ENCODE data around the gene C14orf180. TPM values are rescaled to one million over a fixed set of nuclear protein-coding genes. Genes with fewer than 3 reads are reported as not detected.
A peak's percentile ranks its signal among the peaks of the same experiment; 100 is the strongest.

Gene C14orf180
- total RNA-seq, 1 donor from 2014 or later: not detected

DNA sequence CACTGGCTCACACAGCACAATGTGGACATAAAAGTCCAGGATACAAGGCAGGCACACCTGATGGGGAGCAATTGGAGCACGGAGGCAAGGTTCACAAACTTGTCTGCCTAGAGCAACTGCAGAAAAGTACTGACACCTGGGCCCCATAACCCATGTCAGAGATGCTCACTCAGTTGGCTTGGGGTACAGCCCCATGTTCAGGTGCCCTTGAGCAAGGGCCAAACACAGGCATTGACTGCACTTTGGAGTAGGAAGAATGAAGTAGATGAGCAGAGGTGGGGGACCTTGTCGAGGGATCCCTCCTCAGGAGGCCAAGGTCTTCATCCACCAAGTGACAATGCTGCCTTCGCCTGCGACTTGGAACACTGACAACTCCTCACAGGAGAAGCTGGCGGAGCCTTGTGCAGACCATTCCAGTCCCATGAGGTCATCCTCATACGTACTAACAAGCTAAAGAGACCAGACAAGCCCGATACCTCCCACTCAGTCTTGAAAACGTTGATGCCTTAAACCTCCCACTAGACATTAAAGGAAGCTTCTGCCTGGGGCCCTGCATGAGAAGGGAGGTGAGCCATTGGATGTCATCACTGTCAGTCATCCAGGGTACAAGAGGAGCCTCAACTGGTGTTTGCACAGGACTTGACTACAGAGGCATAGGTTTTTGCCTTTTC lies 42.5 kb upstream of the C14orf180 start:
- DNase-seq (ENCODE audit: extremely low spot score, unreplicated experiment): peak; percentile 63
- Mint-ChIP-seq H3K27ac (no peak overlapping the region), H3K4me1 (ENCODE audit: unreplicated experiment) (no peaks in the 10 kb centered on the region), H3K27me3 (peaks cover 22% of the 10 kb centered on the region), H3K36me3 (no peaks in the 10 kb centered on the region), H3K9me3 (no peaks in the 10 kb centered on the region), H3K4me3 (no peak overlapping the region)
- TF ChIP-seq, protein P1, sequence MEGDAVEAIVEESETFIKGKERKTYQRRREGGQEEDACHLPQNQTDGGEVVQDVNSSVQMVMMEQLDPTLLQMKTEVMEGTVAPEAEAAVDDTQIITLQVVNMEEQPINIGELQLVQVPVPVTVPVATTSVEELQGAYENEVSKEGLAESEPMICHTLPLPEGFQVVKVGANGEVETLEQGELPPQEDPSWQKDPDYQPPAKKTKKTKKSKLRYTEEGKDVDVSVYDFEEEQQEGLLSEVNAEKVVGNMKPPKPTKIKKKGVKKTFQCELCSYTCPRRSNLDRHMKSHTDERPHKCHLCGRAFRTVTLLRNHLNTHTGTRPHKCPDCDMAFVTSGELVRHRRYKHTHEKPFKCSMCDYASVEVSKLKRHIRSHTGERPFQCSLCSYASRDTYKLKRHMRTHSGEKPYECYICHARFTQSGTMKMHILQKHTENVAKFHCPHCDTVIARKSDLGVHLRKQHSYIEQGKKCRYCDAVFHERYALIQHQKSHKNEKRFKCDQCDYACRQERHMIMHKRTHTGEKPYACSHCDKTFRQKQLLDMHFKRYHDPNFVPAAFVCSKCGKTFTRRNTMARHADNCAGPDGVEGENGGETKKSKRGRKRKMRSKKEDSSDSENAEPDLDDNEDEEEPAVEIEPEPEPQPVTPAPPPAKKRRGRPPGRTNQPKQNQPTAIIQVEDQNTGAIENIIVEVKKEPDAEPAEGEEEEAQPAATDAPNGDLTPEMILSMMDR (conservative IDR thresholded peaks at IDR 0.05): no peak

DNA sequence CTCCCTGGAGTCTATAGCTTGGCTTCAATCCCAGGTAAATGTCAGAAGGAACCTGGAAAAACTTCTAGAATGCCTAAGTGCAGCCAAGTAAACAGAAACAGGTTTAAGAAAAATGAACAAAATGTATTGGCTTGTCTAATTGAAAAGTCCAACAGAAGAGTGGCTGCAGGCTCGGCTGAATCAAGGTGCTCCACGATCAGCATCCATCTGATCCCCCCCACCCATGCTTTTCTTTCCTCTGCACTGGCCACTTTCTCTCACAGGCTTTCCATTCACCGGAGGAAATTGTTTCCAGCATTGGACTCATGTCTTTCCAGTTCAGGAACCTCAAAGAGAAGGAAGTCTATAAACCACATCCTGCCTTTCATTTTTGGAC lies 42.0 kb upstream of the C14orf180 start:
- Mint-ChIP-seq H3K27ac (no peak overlapping the region), H3K27me3 (peaks cover 23% of the 10 kb centered on the region), H3K9me3 (no peaks in the 10 kb centered on the region), H3K4me3 (no peak overlapping the region), H3K4me1 (ENCODE audit: unreplicated experiment) (no peaks in the 10 kb centered on the region), H3K36me3 (no peaks in the 10 kb centered on the region)
- no peak for DNase-seq (ENCODE audit: extremely low spot score, unreplicated experiment)
- TF ChIP-seq, protein P1 (conservative IDR thresholded peaks at IDR 0.05): no peak

DNA sequence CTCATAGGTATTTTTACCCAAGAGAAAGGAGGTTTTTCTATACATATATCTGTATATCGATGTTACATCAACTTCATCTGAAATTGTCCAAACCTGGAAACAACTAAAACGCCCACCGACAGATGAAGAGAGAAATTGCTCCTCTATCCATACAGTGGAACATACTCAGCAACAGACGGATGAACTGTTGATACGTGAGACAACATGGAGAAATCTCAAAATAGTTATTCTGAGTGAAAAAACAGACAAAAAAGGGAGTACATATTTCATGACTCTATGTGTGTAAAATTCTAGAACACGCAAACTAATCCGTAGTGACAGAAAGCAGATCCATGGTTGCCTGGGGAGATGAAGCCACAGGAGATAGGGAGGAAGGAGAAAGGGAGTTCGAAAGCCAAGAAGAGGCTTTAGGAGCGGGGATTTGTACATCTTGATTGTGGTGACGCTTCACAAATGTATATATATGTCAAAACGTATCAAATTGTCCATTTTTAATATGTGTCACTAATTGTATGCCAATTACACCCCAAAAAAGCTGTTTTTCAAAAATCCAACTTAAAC lies 37.6 kb upstream of the C14orf180 start:
- Mint-ChIP-seq H3K4me3 (no peak overlapping the region), H3K4me1 (ENCODE audit: unreplicated experiment) (no peaks in the 10 kb centered on the region), H3K27me3 (peaks cover 44% of the 10 kb centered on the region), H3K36me3 (no peaks in the 10 kb centered on the region), H3K9me3 (no peaks in the 10 kb centered on the region), H3K27ac (no peak overlapping the region)
- DNase-seq (ENCODE audit: extremely low spot score, unreplicated experiment): no peak
- TF ChIP-seq, protein P1 (conservative IDR thresholded peaks at IDR 0.05): no peak

DNA sequence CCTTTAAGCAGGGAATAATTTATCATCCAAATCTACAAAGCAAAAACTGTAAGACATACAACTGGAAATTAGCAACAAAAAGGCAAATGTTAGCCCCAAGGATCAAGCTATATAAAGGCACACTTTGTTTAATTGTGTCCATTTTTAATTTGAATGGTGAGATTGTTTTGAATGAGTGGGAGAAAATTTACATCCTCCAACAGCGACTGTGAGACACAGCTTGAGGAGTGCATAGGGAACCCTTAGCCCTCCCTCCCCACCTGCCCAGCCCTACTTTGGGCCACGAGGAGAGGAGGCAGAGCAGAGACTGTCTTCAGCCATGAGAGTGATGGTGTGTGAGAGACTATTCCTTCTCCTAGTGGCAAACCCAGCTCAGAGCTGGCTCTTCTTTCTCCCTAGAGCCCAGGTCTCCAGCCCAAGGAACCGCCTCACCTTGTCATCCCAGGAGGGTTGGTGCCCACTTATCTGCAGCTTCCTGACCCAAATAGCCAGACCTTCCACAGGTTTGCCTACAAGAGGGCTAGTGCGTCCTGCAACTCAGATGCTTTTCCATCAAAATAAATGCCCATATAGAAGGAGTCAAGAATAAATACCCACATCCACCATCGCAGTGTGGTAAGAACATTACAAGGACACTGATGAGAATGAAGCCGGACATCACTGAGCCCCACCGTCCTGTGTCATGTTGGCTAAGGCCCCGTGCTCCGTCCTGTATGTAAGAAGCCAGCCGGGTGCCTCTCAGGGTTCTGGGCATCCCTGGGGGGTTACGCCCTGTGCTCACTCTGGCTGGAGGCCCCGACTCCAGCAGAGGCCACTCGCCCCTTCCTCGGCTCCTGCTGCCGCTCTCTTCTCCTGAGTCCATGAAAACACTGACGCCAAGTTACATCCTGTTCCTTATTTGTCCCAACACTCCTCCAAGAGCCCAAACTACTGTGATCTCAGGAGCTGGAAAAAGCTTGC lies 36.4 kb upstream of the C14orf180 start:
- Mint-ChIP-seq H3K4me1 (ENCODE audit: unreplicated experiment) (no peaks in the 10 kb centered on the region), H3K4me3 (no peak overlapping the region), H3K27me3 (peaks cover 43% of the 10 kb centered on the region), H3K9me3 (no peaks in the 10 kb centered on the region), H3K27ac (no peak overlapping the region), H3K36me3 (no peaks in the 10 kb centered on the region)
- peak; percentile 51 for DNase-seq (ENCODE audit: extremely low spot score, unreplicated experiment)
- TF ChIP-seq, protein P1 (conservative IDR thresholded peaks at IDR 0.05): no peak

DNA sequence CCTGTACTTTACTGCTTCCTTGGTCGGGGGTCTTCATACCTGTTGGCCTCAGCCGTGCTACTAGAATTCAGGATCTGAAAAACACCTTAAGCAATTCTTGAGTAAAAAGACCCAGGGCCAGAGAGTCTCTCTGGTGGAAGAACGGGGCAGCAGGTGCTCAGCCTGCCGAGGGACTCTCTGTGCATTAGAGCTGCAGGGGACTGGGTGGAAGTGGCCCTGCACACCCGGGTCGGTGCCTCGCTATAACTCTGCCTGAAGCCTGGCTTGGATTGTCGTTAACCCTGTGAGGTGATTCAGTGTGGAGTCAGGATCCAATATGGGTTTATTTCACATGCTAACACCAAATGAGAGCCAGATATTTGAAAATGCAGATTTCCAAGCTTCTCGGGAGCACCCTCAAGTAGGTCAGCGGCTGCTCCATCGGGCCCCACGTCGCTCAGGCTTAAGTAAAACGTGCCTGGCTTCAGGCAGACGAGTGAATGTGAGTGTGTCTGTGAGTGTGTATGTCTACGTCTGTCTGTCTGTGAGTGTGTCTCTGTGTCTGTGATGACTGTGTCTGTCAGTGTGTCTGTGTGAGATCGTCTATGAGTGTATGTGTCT lies 35.1 kb upstream of the C14orf180 start:
- peak; percentile 31 for DNase-seq (ENCODE audit: extremely low spot score, unreplicated experiment)
- H3K27ac Mint-ChIP-seq: no peak overlapping the region
- no peak overlapping the region for H3K4me3 Mint-ChIP-seq
- no peaks in the 10 kb centered on the region for H3K9me3 Mint-ChIP-seq
- H3K27me3 Mint-ChIP-seq: peaks cover 43% of the 10 kb centered on the region
- TF ChIP-seq, protein P1 (conservative IDR thresholded peaks at IDR 0.05): no peak
- no peaks in the 10 kb centered on the region for H3K4me1 Mint-ChIP-seq (ENCODE audit: unreplicated experiment)
- no peaks in the 10 kb centered on the region for H3K36me3 Mint-ChIP-seq
